Heart right ventricle (tissue), 16 donors: ENCODE measurements around the gene MTG2. TPM values are rescaled to one million over a fixed set of nuclear protein-coding genes. Genes with fewer than 3 reads are reported as not detected.

ENCODE experiments used
- ATAC-seq, 8 donors: fragments of 200-7000 bp; cut with Tn5 transposase; one replicate each; pipeline ENCODE4 v1.9.1; 2020; ENCODE audit warnings: mild to moderate bottlenecking in 8 of 8, moderate library complexity in 8 of 8, moderate number of reproducible peaks in 1 of 8
- DNase-seq, 2 donors: peaks; one replicate each; pipeline ENCODE4 v3.0.0-alpha.2; 2020
- H3K27ac ChIP-seq, 10 donors: fragments of 200-600 bp; sonication (generic) in 2 of 10; one replicate each; pipeline versions ENCODE4 v1.5.0 to v1.8.0; 2020 to 2022; ENCODE audit warnings: mild to moderate bottlenecking in 3 of 10
- H3K27me3 ChIP-seq, 7 donors: fragments of 200-600 bp; one replicate each; pipeline ENCODE4 v1.8.0; 2021 to 2022; ENCODE audit warnings: mild to moderate bottlenecking in 2 of 7
- H3K36me3 ChIP-seq, 9 donors: fragments of 200-600 bp; sonication (generic) in 1 of 9; one replicate each; pipeline versions ENCODE4 v1.5.0 to v1.8.0; 2020 to 2022; ENCODE audit warnings: mild to moderate bottlenecking in 2 of 9
- H3K4me1 ChIP-seq, 9 donors: fragments of 200-600 bp; sonication (generic) in 1 of 9; one replicate each; pipeline versions ENCODE4 v1.5.0 to v1.8.0; 2020 to 2022; ENCODE audit warnings: mild to moderate bottlenecking in 4 of 9
- H3K4me3 ChIP-seq, 10 donors: fragments of 200-600 bp; sonication (generic) in 2 of 10; one replicate each; pipeline versions ENCODE4 v1.5.0 to v1.8.0; 2020 to 2022; ENCODE audit warnings: mild to moderate bottlenecking in 7 of 10, moderate library complexity in 2 of 10
- H3K9me3 ChIP-seq, 11 donors: fragments of 200-600 bp in 10 of 11; sonication (generic) in 2 of 11; one replicate each; pipeline versions ENCODE4 v1.5.0 to v1.8.0; 2013 to 2022; ENCODE audit warnings: mild to moderate bottlenecking in 2 of 11, control low read depth in 1 of 11, moderate library complexity in 1 of 11
- WGBS, 2 donors: extraction: QIAGEN DNeasy Blood & Tissue Kit; methylation state at CpG; one replicate each; pipeline ENCODE4 v1.1.7; 2013; ENCODE audit warnings: inconsistent platforms in 1 of 2; 5-methylcytosine and 5-hydroxymethylcytosine counted together
- intact Hi-C, 10 donors: fragments of 100-400 bp; cut with DNase I; formaldehyde crosslinking; loops; one replicate each; pipeline versions ENCODE4 v1.11.1 to v1.14.2; 2022
- polyA plus RNA-seq, 2 donors: library from polyadenylated mRNA; stranded (reverse); fragments of 200-250 nt; gene quantifications; one replicate each; pipeline ENCODE4 v1.2.3, GENCODE V29; 2013
- total RNA-seq, 10 donors: library from RNA; stranded (reverse); fragmentation: NEBNext Ultra II Directional in 3 of 10; extraction: Animal tissue kit (Norgen Biotek cat#: 25700) in 3 of 10; gene quantifications; one replicate each; pipeline versions ENCODE4 v1.2.1 to v1.2.4, GENCODE V29; 2021 to 2023
- TF ChIP-seq, protein P1 (sequence below), 9 donors: fragments of 200-600 bp; sonication (generic) in 2 of 9; IDR thresholded peaks; one replicate each; pipeline versions ENCODE4 v1.5.0 to v1.8.0; 2021 to 2022; ENCODE audit warnings: antibody characterized with exemption in 9 of 9, mild to moderate bottlenecking in 5 of 9, moderate library complexity in 1 of 9
- donor health status: Arrhythmogenic right ventricular cardiomyopathy.
- donor health status: ischemic (EF 13 %, LVEDD 7.1; RV severe dilation, severe dysfunction).
- donor health status: healthy with polysubstance abuse.
- donor health status: DM: no; HTN: yes; CAD: no.
- donor health status: DM: no; HTN: no; CAD: no.
- donor health status: ischemic (EF 25% LVEDD 6.9; RV normal size, moderate dysfunction).
- donor health status: ischemic (EF 25% LVEDD 5.7; RV mildly dilated, moderate dysfunction).
- donor health status: healthy.
- donor health status: DM: yes; HTN: yes; CAD: no.
- donor health status: Ischemic cardiomyopathy.
- donor health status: ischemic (EF 35%, LVEDD 5.7; RV mildly dilated, moderate dysfunction).
- donor health status: nonischemic (EF 11% LVEDD 7.7; RV severe dilation, severe dysfunction).
- donor health status: DM: yes; HTN: yes; CAD: no.
- donor health status: PGD.
- donor health status: ischemic (EF 29% LVEDD 5.4; RV normal size, mild dysfunction).
- donor health status: nonischemic (EF 23%, LVEDD 6.1; RV moderate dilation, normal function).

MTG2 gene
- total and polyA plus RNA-seq, 12 donors = 21.5 to 55.5 (median 28.2) TPM

DNA sequence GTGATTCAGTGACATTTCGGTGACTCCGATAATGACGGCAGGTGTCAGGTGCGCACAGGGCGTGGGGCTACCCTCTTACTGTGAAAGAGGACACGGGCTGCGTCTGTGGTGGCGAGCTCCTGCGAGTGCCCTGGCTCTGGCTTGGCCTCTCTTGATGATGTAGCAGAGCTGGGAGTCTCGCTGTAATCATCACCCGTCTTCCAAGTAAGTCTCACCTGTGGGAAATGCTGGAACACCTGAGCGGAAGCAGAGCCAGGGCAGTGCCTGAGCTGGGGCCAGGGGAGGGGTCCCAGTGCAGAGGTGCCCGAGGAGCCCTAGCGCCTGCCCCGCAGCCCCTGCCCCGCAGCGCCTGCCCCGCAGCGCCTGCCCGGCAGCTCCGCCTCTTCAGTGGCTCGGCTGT lies 60.3 kb downstream of the MTG2 start:
- H3K27ac ChIP-seq = peak overlapping the region in 9 of 10 donors; percentile 21 to 94 (median 68)
- no peak for ATAC-seq

DNA sequence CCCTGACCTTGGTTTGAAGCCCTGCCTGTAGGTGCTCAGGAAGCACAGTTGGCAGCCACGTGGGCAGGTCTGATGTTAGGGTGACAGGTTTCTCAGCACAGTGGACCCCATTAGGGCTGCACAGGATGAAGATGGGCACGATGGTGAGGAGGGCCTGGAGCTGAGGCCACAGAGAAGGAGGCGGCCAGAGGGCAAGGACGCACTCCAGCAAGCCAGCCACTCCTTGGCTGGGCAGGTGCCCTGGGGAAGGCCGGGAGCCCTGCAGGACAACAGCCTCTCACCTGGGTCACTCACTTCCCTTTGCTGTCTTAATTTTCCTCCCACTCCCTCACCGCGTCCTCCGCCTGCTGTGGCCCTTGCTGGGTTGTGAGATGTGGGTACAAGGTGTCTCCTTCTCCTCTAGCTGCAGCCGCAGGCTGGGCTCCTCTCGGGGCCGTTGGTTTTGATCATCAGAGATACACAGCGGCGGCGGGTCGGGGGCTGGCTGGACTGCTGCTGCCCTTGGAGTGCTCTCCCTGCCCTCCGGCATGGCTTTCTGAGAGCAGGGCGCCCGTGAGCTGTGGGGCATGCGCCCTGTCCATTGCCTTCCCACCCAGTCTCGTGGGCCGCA lies 61.2 kb downstream of the MTG2 start:
- no peak for ATAC-seq
- Histone ChIP-seq H3K9me3 (no peaks in the 10 kb centered on the region), H3K4me1 (peaks cover 16 to 100% (median 80%) of the 10 kb centered on the region in 9 donors), H3K27me3 (no peaks in the 10 kb centered on the region), H3K27ac (peak overlapping the region in 9 of 10 donors; percentile 36 to 94 (median 68)), H3K4me3 (peak overlapping the region in 1 of 10 donors; percentile 10), H3K36me3 (peaks cover 0 to 29% (median 0%) of the 10 kb centered on the region in 9 donors)
- WGBS, 2 donors = 71 to 73% methylated on average over 21 of the region's 21 CpGs
- TF ChIP-seq, protein P1, sequence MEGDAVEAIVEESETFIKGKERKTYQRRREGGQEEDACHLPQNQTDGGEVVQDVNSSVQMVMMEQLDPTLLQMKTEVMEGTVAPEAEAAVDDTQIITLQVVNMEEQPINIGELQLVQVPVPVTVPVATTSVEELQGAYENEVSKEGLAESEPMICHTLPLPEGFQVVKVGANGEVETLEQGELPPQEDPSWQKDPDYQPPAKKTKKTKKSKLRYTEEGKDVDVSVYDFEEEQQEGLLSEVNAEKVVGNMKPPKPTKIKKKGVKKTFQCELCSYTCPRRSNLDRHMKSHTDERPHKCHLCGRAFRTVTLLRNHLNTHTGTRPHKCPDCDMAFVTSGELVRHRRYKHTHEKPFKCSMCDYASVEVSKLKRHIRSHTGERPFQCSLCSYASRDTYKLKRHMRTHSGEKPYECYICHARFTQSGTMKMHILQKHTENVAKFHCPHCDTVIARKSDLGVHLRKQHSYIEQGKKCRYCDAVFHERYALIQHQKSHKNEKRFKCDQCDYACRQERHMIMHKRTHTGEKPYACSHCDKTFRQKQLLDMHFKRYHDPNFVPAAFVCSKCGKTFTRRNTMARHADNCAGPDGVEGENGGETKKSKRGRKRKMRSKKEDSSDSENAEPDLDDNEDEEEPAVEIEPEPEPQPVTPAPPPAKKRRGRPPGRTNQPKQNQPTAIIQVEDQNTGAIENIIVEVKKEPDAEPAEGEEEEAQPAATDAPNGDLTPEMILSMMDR (IDR thresholded peaks at IDR 0.05) = no peak
- intact Hi-C loops = loop anchor here in 1 of 10 donors (5.0 kb wide), 1 partner anchor 62 kb away; the partner anchor contains the start of gene MTG2
- no peak for DNase-seq

More for the DNA sequence above, 60.3 kb downstream of the MTG2 start:
- DNase-seq = no peak
- intact Hi-C loops = loop anchor here in 1 of 10 donors (5.0 kb wide), 1 partner anchor 61 kb away; the partner anchor contains the start of gene MTG2
- Histone ChIP-seq H3K4me1 (peaks cover 16 to 92% (median 79%) of the 10 kb centered on the region in 9 donors), H3K36me3 (peaks cover 0 to 29% (median 0%) of the 10 kb centered on the region in 9 donors), H3K27me3 (no peaks in the 10 kb centered on the region), H3K9me3 (no peaks in the 10 kb centered on the region), H3K4me3 (no peak overlapping the region)
- TF ChIP-seq, protein P1 (IDR thresholded peaks at IDR 0.05) = no peak
- WGBS, 2 donors = 87% methylated on average over 22 of the region's 22 CpGs

DNA sequence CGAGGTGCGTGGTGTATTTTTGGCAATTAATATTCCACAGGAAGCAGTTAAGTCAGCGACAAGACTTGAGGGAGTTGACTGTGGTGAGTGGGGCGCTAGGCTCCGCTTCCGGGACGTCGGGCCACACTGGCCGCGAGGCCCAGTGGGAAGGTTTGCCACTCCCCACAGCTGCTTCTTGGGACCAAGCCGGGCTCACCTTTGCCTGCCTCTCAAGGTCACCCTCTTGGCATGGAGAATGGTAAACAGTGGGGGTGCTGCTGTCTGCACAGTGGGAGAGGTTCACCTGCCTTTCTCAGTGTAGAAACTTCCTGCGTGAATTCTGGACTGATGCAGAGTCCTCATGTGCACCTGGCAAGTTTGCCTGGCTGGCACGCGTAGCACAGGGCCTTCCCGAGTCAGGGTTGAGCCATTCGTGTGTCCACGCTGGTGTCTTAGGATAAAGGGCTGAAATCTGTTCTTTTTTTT lies 61.8 kb downstream of the MTG2 start:
- DNase-seq = no peak
- peaks cover 0 to 29% (median 0%) of the 10 kb centered on the region in 9 donors for H3K36me3 ChIP-seq
- TF ChIP-seq, protein P1 (IDR thresholded peaks at IDR 0.05) = no peak
- no peaks in the 10 kb centered on the region for H3K27me3 ChIP-seq
- peak; percentile 3 to 79 (median 34) for ATAC-seq
- 36 to 44% methylated on average over 17 of the region's 17 CpGs for WGBS, 2 donors
- peak overlapping the region in 8 of 10 donors; percentile 40 to 94 (median 76) for H3K27ac ChIP-seq
- H3K4me1 ChIP-seq = peaks cover 16 to 99% (median 76%) of the 10 kb centered on the region in 9 donors
- no peaks in the 10 kb centered on the region for H3K9me3 ChIP-seq
- H3K4me3 ChIP-seq = peak overlapping the region in 1 of 10 donors; percentile 10
- intact Hi-C loops = loop anchor here in 1 of 10 donors (5.0 kb wide), 1 partner anchor 62 kb away; the partner anchor contains the start of gene MTG2

DNA sequence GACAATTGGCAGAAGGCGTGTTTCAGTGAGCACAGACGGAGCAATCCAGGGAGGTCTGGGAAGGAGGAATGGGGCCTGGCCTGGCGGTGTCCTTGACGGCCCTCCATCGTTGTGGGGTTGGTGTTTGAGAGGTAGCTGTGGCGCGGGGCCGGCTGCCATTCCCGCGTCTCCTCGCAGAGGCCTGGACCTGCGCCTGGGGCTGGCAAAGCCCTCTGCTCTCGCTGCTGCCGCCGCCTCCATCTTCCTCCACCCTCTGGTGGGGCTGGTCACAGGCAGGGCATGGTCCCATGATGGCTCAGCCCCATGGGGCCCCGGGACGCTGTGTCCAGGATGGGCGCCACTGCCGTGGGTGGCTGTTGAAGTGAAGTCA lies 63.1 kb downstream of the MTG2 start:
- ATAC-seq = peak in 1 of 8 donors; percentile 11
- H3K4me1 ChIP-seq = peaks cover 16 to 90% (median 69%) of the 10 kb centered on the region in 9 donors

More for the DNA sequence above, 63.1 kb downstream of the MTG2 start:
- 88 to 92% methylated on average over 19 of the region's 19 CpGs for WGBS, 2 donors
- intact Hi-C loops = no loop called here
- no peak overlapping the region for H3K4me3 ChIP-seq
- peaks cover 0 to 27% (median 0%) of the 10 kb centered on the region in 9 donors for H3K36me3 ChIP-seq
- DNase-seq = no peak
- TF ChIP-seq, protein P1 (IDR thresholded peaks at IDR 0.05) = no peak
- H3K27me3 ChIP-seq = no peaks in the 10 kb centered on the region
- H3K9me3 ChIP-seq = no peaks in the 10 kb centered on the region
- H3K27ac ChIP-seq = peak overlapping the region in 7 of 10 donors; percentile 58 to 94 (median 80)
